SK-N-MC (cell line): ENCODE measurements around the gene REEP1.
"Not testable (repeated sequence)": the region's sequence is repeated elsewhere in the genome, so short reads cannot be mapped to it uniquely, and the experiment has no call there.

Source experiments
- DNase-seq: peaks from one replicate; pipeline ENCODE4 v3.0.0-alpha.2; 2011; ENCODE audit warnings: low read depth, low spot score
- H3K27ac ChIP-seq: fragments of 200-600 bp; sonication (generic); 2 replicates; pipeline ENCODE4 v1.5.1; 2016; ENCODE audit warnings: mixed run types
- H3K36me3 ChIP-seq: fragments of 200-600 bp; sonication (generic); 2 replicates; pipeline ENCODE4 v1.6.1; 2017; ENCODE audit warnings: antibody characterized with exemption, low read length, mixed read lengths; ENCODE audit not compliant: insufficient read depth
- H3K4me3 ChIP-seq: fragments of 200-600 bp; sonication (generic); 2 replicates; pipeline ENCODE4 v1.5.1; 2016
- H3K9ac ChIP-seq: fragments of 200-600 bp; sonication (generic); 2 replicates; pipeline ENCODE4 v1.8.0; 2017; ENCODE audit warnings: mixed run types, mixed read lengths; ENCODE audit not compliant: insufficient read length
- H3K9me3 ChIP-seq: fragments of 200-600 bp; sonication (generic); 2 replicates; pipeline ENCODE4 v1.6.1; 2017; ENCODE audit warnings: low read depth, mild to moderate bottlenecking, antibody characterized with exemption, low read length, moderate library complexity, mixed read lengths
- EZH2 ChIP-seq: fragments of 200-600 bp; sonication (generic); IDR thresholded peaks from one replicate; pipeline ENCODE4 v1.6.1; 2017; ENCODE audit warnings: antibody characterized with exemption
- FOXP2 ChIP-seq: optimal IDR thresholded peaks from 2 replicates; pipeline ENCODE3; 2011; ENCODE audit warnings: mild to moderate bottlenecking, moderate library complexity; ENCODE audit not compliant: insufficient read depth; ENCODE audit errors: extremely low read length, control extremely low read depth
- POLR2AphosphoS5 ChIP-seq: IDR thresholded peaks from 2 replicates; pipeline ENCODE4 v1.6.1; 2012; ENCODE audit warnings: mild to moderate bottlenecking, low read depth, low read length, borderline replicate concordance

REEP1 gene

GRCh38 chr2:86232373-86232784 is 105.0 kb downstream of the REEP1 start:
- TF ChIP-seq POLR2AphosphoS5 (no peak), EZH2 (no peak), FOXP2 (no peak)
- H3K4me3 ChIP-seq, result no peak overlapping the region
- H3K27ac ChIP-seq, result no peak overlapping the region
- no peaks in the 10 kb centered on the region for H3K9me3 ChIP-seq
- no peak for DNase-seq
- H3K36me3 ChIP-seq, result no peaks in the 10 kb centered on the region
- no peak overlapping the region for H3K9ac ChIP-seq

- TF ChIP-seq EZH2, result no peak
- no peak for TF ChIP-seq POLR2AphosphoS5
- no peak for TF ChIP-seq FOXP2
- H3K4me3 ChIP-seq, result no peak overlapping the region
- no peak overlapping the region for H3K27ac ChIP-seq
- no peaks in the 10 kb centered on the region for H3K9me3 ChIP-seq
- H3K36me3 ChIP-seq, result no peaks in the 10 kb centered on the region
- H3K9ac ChIP-seq, result no peak overlapping the region
- DNase-seq, result no peak
Observed at GRCh38 chr2:86231680-86232372, 105.6 kb downstream of the REEP1 start.

GRCh38 chr2:86230961-86231360 is 106.5 kb downstream of the REEP1 start:
- no peak for TF ChIP-seq EZH2
- no peak for TF ChIP-seq POLR2AphosphoS5
- TF ChIP-seq FOXP2, result no peak
- no peak overlapping the region for H3K4me3 ChIP-seq
- DNase-seq, result no peak
- H3K36me3 ChIP-seq, result no peaks in the 10 kb centered on the region
- no peaks in the 10 kb centered on the region for H3K9me3 ChIP-seq
- no peak overlapping the region for H3K9ac ChIP-seq
- H3K27ac ChIP-seq, result no peak overlapping the region

GRCh38 chr2:86229221-86229620 is 108.2 kb downstream of the REEP1 start:
- no peak for DNase-seq
- Histone ChIP-seq H3K9me3 (no peaks in the 10 kb centered on the region), H3K27ac (no peak overlapping the region), H3K9ac (no peak overlapping the region), H3K4me3 (no peak overlapping the region), H3K36me3 (no peaks in the 10 kb centered on the region)
- TF ChIP-seq POLR2AphosphoS5, result no peak
- TF ChIP-seq FOXP2, result no peak
- TF ChIP-seq EZH2, result no peak

GRCh38 chr2:86228574-86228973 is 108.9 kb downstream of the REEP1 start:
- H3K9me3 ChIP-seq, H3K36me3 ChIP-seq, H3K27ac ChIP-seq, H3K9ac ChIP-seq, H3K4me3 ChIP-seq, DNase-seq: not testable (repeated sequence)

GRCh38 chr2:86227685-86228084 is 109.7 kb downstream of the REEP1 start:
- H3K9ac ChIP-seq, result no peak overlapping the region
- no peak overlapping the region for H3K27ac ChIP-seq
- no peak for TF ChIP-seq FOXP2
- TF ChIP-seq POLR2AphosphoS5, result no peak
- no peak for TF ChIP-seq EZH2
- no peak for DNase-seq
- no peaks in the 10 kb centered on the region for H3K9me3 ChIP-seq
- H3K4me3 ChIP-seq, result no peak overlapping the region
- H3K36me3 ChIP-seq, result no peaks in the 10 kb centered on the region

- Histone ChIP-seq H3K27ac (no peak overlapping the region), H3K36me3 (no peaks in the 10 kb centered on the region), H3K4me3 (no peak overlapping the region), H3K9me3 (no peaks in the 10 kb centered on the region), H3K9ac (no peak overlapping the region)
- no peak for TF ChIP-seq POLR2AphosphoS5
- TF ChIP-seq FOXP2, result no peak
- no peak for TF ChIP-seq EZH2
- no peak for DNase-seq
Observed at GRCh38 chr2:86226636-86227520, 110.5 kb downstream of the REEP1 start.

GRCh38 chr2:86226070-86226469 is 111.4 kb downstream of the REEP1 start:
- no peak for TF ChIP-seq EZH2
- no peak for TF ChIP-seq POLR2AphosphoS5
- TF ChIP-seq FOXP2, result no peak
- H3K4me3 ChIP-seq, result no peak overlapping the region
- no peaks in the 10 kb centered on the region for H3K9me3 ChIP-seq
- H3K9ac ChIP-seq, result no peak overlapping the region
- no peak overlapping the region for H3K27ac ChIP-seq
- no peak for DNase-seq
- no peaks in the 10 kb centered on the region for H3K36me3 ChIP-seq
